Smooth muscle cell (in vitro differentiated cells): Measurements from ENCODE around the gene SEMA4C. TPM values are rescaled to one million over a fixed set of nuclear protein-coding genes. Genes with fewer than 3 reads are reported as not detected.

ENCODE experiments used
- DNase-seq: peaks from one replicate; lab custom pipeline; 2025; ENCODE audit not compliant: unreplicated experiment; lab: John Stamatoyannopoulos, UW
- H2AFZ ChIP-seq: fragments of 200-600 bp; sonication (generic); 2 replicates; pipeline ENCODE4 v1.6.0; 2016; ENCODE audit warnings: antibody characterized with exemption, low read depth, mild to moderate bottlenecking
- H3F3A ChIP-seq: fragments of 200-600 bp; sonication (generic); 2 replicates; pipeline ENCODE4 v1.6.0; 2017; ENCODE audit warnings: antibody characterized with exemption, low read depth
- H3K27ac ChIP-seq: fragments of 200-600 bp; sonication (generic); 2 replicates; pipeline ENCODE4 v1.5.1; 2016; ENCODE audit warnings: low read depth, mild to moderate bottlenecking
- H3K27me3 ChIP-seq: fragments of 200-600 bp; sonication (generic); 2 replicates; pipeline ENCODE4 v1.6.1; 2016; ENCODE audit warnings: low read depth, mild to moderate bottlenecking
- H3K36me3 ChIP-seq: fragments of 200-600 bp; sonication (generic); 2 replicates; pipeline ENCODE4 v1.5.1; 2016; ENCODE audit warnings: low read depth
- H3K4me1 ChIP-seq: fragments of 200-600 bp; sonication (generic); 2 replicates; pipeline ENCODE4 v1.5.1; 2016; ENCODE audit warnings: low read depth
- H3K4me2 ChIP-seq: fragments of 200-600 bp; sonication (generic); 2 replicates; pipeline ENCODE4 v1.6.0; 2016; ENCODE audit warnings: mild to moderate bottlenecking
- H3K4me3 ChIP-seq: fragments of 200-600 bp; sonication (generic); 2 replicates; pipeline ENCODE4 v1.5.1; 2016; ENCODE audit warnings: mild to moderate bottlenecking
- H3K79me2 ChIP-seq: fragments of 200-600 bp; sonication (generic); 2 replicates; pipeline ENCODE4 v1.6.0; 2016; ENCODE audit warnings: low read depth, mild to moderate bottlenecking
- H3K9ac ChIP-seq: fragments of 200-600 bp; sonication (generic); 2 replicates; pipeline ENCODE4 v1.6.0; 2016; ENCODE audit warnings: low read depth
- H3K9me3 ChIP-seq: fragments of 200-600 bp; sonication (generic); replicated peaks from 2 replicates; pipeline ENCODE4 v1.5.1; 2016; ENCODE audit warnings: low read depth
- H4K20me1 ChIP-seq: fragments of 200-600 bp; sonication (generic); 2 replicates; pipeline ENCODE4 v1.6.0; 2016; ENCODE audit warnings: low read depth
- CTCF ChIP-seq: fragments of 200-600 bp; sonication (generic); IDR thresholded peaks from 2 replicates; pipeline ENCODE4 v1.5.1; 2017; ENCODE audit warnings: borderline replicate concordance, mild to moderate bottlenecking, antibody characterized with exemption; ENCODE audit not compliant: insufficient read depth, poor library complexity, severe bottlenecking
- WGBS: methylation state at CpG from one replicate; pipeline ENCODE4 v1.1.7; 2016; ENCODE audit warnings: low lambda C conversion rate; 5-methylcytosine and 5-hydroxymethylcytosine counted together
- polyA plus RNA-seq: library from polyadenylated mRNA; unstranded; fragments of >200 nt; fragmentation: Nextera tagmentation; extraction: Ambion mirVana; gene quantifications from 2 replicates; pipeline ENCODE4 v1.2.1, GENCODE V29; 2016
- total RNA-seq: library from RNA; depleted of rRNA; stranded (reverse); fragments of >200 nt; gene quantifications from 2 replicates; pipeline ENCODE4 v1.2.3, GENCODE V29; 2014

SEMA4C gene
- total and polyA plus RNA-seq, 2 experiments from 2014 or later: 40.7 to 41.0 TPM

- DNase-seq: no peak
- no peaks in the 10 kb centered on the region for H3K9me3 ChIP-seq
- no peak for TF ChIP-seq CTCF
- no peak overlapping the region for H3K9ac ChIP-seq
- peaks cover 24% of the 10 kb centered on the region for H3F3A ChIP-seq
- H3K36me3 ChIP-seq: no peaks in the 10 kb centered on the region
- H4K20me1 ChIP-seq: peaks cover 6% of the 10 kb centered on the region
- H2AFZ ChIP-seq: no peak overlapping the region
- H3K27me3 ChIP-seq: no peaks in the 10 kb centered on the region
- H3K4me3 ChIP-seq: no peak overlapping the region
- 38% methylated on average over 14 of the region's 14 CpGs for WGBS
- peak overlapping the region; percentile 57 for H3K4me2 ChIP-seq
- H3K27ac ChIP-seq: peak overlapping the region; percentile 67
- H3K79me2 ChIP-seq: peaks cover 23% of the 10 kb centered on the region
- peaks cover 41% of the 10 kb centered on the region for H3K4me1 ChIP-seq
Observed at GRCh38 chr2:96872591-96873349, 2.9 kb upstream of the SEMA4C start.

GRCh38 chr2:96870626-96871255 lies 861 bp upstream of the SEMA4C start:
- H2AFZ ChIP-seq: no peak overlapping the region
- TF ChIP-seq CTCF: no peak
- peaks cover 28% of the 10 kb centered on the region for H3F3A ChIP-seq
- no peaks in the 10 kb centered on the region for H3K27me3 ChIP-seq
- no peaks in the 10 kb centered on the region for H3K36me3 ChIP-seq
- peak overlapping the region; percentile 94 for H3K9ac ChIP-seq
- H3K27ac ChIP-seq: peak overlapping the region; percentile 80
- peaks cover 43% of the 10 kb centered on the region for H3K79me2 ChIP-seq
- no peaks in the 10 kb centered on the region for H3K9me3 ChIP-seq
- H4K20me1 ChIP-seq: peaks cover 26% of the 10 kb centered on the region
- WGBS: 20% methylated on average over 13 of the region's 13 CpGs
- H3K4me2 ChIP-seq: peak overlapping the region; percentile 95
- DNase-seq: no peak
- peaks cover 27% of the 10 kb centered on the region for H3K4me1 ChIP-seq
- peak overlapping the region; percentile 91 for H3K4me3 ChIP-seq

GRCh38 chr2:96869281-96869821 lies 529 bp downstream of the SEMA4C start:
- peaks cover 54% of the 10 kb centered on the region for H3K79me2 ChIP-seq
- peak; percentile 71 for DNase-seq
- peak overlapping the region; percentile 95 for H3K4me2 ChIP-seq
- peak overlapping the region; percentile 91 for H3K4me3 ChIP-seq
- H3K9me3 ChIP-seq: no peaks in the 10 kb centered on the region
- peak overlapping the region; percentile 36 for H2AFZ ChIP-seq
- peak overlapping the region; percentile 80 for H3K27ac ChIP-seq
- no peaks in the 10 kb centered on the region for H3K27me3 ChIP-seq
- H3K9ac ChIP-seq: peak overlapping the region; percentile 94
- H3K4me1 ChIP-seq: peaks cover 18% of the 10 kb centered on the region
- WGBS: 0% methylated on average over 28 of the region's 64 CpGs
- TF ChIP-seq CTCF: no peak
- H3K36me3 ChIP-seq: no peaks in the 10 kb centered on the region
- H3F3A ChIP-seq: peaks cover 22% of the 10 kb centered on the region
- peaks cover 40% of the 10 kb centered on the region for H4K20me1 ChIP-seq
